Stimulated activated CD4-positive, alpha-beta T cell treated with anti-CD3 and anti-CD28 coated beads, Interleukin-12 subunit alpha, Interleukin-12 subunit beta, amount 100 ng/mL, for 48 hours (primary cell): Measurements from ENCODE around the gene CLIP3.
"Not testable (repeated sequence)": the region's sequence is repeated elsewhere in the genome, so short reads cannot be mapped to it uniquely, and the experiment has no call there.

ENCODE experiments used
- DNase-seq, 3 donors: peaks; one replicate each; pipeline ENCODE4 v3.0.0-alpha.2; 2020; ENCODE audit warnings: low read depth in 2 of 3, low spot score in 1 of 3

The CLIP3 gene

DNA sequence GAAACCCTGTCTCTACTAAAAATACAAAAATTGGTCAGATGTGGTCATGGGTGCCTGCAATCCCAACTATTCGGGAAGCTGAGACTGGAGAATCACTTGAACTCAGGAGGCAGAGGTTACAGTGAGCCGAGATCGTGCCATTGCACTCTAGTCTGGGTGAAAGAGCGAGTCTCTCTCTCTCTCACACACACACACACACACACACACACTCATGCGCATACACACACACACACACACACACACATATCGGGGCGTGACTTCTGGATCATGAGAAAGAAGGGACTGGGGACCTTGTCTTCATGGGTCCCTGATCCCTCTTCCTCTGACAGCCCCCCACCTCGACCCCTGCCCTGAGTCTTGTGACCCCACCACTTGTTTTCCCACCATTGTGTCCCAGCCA lies 49.5 kb downstream of the CLIP3 start:
- DNase-seq: no peak

DNA sequence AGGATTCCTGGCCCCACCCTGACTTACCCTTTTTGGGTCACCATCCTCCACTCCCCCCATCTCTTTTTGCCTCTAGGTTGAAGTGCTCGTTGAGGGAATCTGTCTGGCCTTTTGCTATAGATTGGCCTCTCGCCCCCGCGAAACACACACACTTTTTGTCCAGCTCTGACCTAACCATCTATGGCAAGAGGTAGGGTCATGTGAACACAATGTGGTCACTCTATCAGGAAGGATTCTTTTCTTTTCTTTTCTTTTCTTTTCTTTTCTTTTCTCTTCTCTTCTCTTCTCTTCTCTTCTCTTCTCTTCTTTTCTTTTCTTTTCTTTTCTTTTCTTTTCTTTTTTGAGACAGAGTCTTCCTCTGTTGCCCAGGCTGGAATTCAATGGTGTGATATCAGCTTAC lies 51.7 kb downstream of the CLIP3 start:
- DNase-seq: not testable (repeated sequence)

DNA sequence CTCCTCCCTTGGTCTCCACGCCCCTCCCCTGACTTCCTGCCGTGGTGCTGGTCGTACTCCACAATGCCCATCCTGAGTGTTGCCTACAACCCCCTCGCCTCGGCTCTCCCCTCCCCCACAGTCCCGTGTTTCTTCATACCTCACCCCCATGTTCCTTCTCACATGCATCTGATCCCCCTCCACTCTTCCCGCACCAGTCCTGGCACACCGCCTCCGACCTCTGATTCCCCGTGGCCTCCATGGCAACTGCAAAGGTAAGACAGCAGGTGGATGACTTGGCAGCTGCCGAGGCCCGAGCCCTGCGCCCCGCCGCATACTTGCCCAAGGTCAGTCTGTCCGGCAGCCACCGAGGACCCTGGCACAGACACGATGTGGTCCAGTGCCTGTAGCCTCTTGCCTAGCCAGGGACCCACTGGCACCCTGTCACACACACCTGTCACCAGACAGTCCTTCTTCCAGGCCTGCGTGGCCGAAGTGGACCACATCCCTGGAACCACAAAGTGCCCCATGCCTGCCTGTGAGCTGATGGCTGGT lies 53.8 kb downstream of the CLIP3 start:
- no peak for DNase-seq

DNA sequence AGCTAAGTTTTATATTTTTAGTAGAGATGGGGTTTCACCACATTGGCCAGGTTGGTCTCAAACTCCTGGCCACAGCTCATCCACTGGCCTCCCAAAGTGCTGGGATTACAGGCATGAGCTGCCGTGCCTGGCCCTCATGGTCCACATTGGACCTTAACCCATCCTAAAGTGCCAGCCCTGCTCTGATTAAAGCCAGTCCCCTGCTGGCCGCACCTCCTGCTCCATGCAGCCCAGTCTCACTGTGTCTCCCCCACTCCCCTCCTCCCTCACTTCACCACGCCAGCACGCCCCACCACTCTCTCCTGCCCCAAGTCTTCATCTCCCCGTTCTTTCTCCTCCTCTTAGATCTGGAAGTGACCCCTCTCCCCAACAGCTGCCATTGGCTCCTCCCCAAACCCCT lies 54.4 kb downstream of the CLIP3 start:
- DNase-seq: no peak

DNA sequence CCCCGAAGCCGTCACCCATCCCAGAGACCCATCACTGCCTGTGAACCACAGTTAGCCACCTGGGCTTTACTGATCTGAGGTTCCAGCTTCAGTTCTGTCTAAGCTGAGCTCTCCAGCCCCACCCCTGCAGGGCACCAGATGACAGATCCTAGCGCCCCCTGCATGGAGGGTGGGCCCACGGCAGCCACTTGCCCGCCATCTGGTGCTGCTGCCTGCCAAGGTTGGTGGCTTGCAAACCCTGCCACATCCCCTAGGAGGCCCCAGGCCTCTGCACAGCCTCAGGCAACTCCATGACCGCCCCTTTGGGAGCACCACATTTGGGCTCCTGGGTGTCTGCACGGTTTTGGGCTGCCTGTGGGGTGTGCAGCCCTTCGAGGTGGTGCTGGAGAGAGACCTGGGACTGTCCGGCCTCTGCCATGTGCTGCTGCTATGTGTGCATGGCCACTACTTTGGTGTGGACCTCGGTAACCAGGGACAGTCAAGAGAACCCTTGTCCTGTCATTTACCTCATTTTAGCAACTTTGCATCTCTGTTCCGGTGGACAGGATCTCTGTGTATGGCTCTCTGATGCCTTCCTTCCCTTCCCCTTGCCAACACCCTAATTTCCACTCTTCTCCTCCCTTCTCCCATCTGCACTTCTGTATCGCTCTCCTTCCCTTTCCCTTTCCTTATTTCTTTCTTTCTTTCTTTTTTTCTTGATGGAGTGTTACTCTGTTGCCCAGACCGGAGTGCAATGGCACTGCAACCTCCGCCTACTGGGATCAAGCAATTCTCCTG lies 55.0 kb downstream of the CLIP3 start:
- no peak for DNase-seq

DNA sequence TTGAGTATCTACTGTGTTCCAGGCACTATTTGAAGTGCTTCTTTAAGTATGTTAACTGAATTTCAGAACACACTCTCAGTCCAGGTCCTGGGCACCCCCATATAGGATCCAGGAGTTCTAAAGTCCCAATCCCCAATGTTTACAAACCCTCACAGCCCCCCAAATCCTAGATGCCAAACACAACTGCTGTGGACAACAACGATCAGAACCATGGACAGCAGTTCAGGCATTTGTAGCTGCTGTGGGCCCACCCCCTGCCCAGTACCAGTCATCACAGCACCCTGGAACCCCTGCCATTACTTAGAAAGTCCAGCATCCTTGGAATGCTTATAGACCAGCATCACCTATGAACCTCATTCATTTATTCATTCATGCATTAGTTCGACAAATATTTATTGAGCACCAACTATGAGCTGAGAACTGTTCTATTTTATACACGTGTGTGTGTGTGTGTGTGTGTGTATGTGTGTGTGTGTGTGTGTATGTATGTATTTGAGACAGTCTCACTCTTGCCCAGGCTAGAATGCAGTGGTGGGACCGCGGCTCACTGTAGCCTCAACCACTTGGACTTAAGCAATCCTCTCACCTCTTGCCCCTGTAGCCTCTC lies 57.0 kb downstream of the CLIP3 start:
- DNase-seq: no peak

DNA sequence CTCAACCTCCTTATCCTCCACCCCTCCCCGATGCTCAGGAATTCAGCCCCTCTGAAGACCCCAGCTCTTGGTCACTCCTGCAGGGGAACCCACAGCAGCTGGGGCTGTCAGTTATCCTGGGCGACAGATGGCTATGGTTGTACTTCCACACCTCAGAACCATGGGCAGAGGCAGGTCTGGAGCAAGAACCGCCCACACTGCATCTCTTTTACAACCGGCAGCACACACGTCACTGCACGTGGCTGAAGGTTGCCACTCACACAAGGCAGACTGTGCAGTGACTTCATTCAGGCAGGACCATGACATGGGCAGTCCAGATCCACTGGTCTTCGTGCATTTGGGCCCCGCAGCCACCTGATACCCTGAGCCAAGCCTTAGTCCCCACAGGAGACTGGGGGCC lies 59.2 kb downstream of the CLIP3 start:
- no peak for DNase-seq

DNA sequence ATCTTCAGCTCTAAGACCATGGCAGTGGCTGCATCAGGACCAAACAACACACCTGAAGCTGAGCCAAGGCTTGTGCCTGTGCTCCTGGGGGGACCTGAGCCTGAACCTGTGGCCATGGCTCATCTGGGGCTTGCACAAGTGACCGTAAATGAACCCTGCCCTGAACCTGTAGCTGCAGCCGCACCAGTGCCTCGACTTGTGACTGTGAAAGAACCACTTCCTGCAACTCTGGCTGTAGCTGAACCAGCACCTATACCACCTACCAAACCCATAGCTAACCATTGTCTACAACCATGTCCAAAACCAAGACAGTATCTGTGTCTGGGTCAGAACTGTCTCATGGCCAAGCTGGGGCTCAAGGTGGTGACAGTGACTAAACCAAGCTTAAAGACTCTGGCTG lies 65.9 kb downstream of the CLIP3 start:
- no peak for DNase-seq
